ENCODE results near the gene SEMA3C. TPM values are rescaled to one million over a fixed set of nuclear protein-coding genes. Genes with fewer than 3 reads are reported as not detected.
A peak's percentile ranks its signal among the peaks of the same experiment; 100 is the strongest.

The SEMA3C gene
- total and polyA plus RNA-seq, 2 experiments from 2014 or later, result 15.5 to 53.5 TPM

DNA sequence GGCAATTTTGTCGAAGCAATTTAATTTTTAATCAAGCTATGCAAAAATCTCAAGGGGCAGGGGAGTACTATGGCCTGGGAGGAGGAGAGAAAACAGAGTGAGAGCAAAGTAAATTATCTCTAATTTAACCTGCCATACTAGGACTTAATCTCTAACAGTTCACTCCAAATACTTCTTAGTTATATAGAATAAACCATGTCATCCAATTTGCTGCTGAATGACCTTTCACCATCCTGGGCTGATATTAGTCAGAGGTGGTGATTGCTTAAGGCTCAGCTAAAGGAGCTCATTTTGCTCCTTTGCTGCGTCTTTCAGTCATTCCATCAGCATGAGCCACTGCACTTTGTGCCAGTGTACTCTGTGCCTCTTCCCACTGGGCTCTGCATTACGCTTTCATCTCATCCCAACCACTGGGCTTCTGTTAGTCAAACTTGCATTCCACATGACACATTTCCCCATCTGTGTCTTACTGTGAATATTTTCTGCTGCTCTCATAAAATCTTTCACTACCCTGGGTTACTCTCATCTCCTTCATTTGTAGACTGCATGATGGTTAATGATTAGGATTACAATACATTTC lies 196.1 kb downstream of the SEMA3C start:
- no peak overlapping the region for H3K4me3 ChIP-seq
- no peaks in the 10 kb centered on the region for H3K27me3 ChIP-seq
- no peaks in the 10 kb centered on the region for H3K9me3 ChIP-seq (ENCODE audit: low read depth)
- no peaks in the 10 kb centered on the region for H3K36me3 ChIP-seq
- TF ChIP-seq, protein P1, sequence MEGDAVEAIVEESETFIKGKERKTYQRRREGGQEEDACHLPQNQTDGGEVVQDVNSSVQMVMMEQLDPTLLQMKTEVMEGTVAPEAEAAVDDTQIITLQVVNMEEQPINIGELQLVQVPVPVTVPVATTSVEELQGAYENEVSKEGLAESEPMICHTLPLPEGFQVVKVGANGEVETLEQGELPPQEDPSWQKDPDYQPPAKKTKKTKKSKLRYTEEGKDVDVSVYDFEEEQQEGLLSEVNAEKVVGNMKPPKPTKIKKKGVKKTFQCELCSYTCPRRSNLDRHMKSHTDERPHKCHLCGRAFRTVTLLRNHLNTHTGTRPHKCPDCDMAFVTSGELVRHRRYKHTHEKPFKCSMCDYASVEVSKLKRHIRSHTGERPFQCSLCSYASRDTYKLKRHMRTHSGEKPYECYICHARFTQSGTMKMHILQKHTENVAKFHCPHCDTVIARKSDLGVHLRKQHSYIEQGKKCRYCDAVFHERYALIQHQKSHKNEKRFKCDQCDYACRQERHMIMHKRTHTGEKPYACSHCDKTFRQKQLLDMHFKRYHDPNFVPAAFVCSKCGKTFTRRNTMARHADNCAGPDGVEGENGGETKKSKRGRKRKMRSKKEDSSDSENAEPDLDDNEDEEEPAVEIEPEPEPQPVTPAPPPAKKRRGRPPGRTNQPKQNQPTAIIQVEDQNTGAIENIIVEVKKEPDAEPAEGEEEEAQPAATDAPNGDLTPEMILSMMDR (IDR thresholded peaks at IDR 0.05; ENCODE audit: low read depth, low read length), result no peak
- no peak overlapping the region for H3K27ac ChIP-seq
- peaks cover 14% of the 10 kb centered on the region for H3K4me1 ChIP-seq (ENCODE audit: low read depth)
- peak; percentile 6 to 98 for DNase-seq (ENCODE audit: low read depth in 1 of 2, low spot score in 1 of 2)

DNA sequence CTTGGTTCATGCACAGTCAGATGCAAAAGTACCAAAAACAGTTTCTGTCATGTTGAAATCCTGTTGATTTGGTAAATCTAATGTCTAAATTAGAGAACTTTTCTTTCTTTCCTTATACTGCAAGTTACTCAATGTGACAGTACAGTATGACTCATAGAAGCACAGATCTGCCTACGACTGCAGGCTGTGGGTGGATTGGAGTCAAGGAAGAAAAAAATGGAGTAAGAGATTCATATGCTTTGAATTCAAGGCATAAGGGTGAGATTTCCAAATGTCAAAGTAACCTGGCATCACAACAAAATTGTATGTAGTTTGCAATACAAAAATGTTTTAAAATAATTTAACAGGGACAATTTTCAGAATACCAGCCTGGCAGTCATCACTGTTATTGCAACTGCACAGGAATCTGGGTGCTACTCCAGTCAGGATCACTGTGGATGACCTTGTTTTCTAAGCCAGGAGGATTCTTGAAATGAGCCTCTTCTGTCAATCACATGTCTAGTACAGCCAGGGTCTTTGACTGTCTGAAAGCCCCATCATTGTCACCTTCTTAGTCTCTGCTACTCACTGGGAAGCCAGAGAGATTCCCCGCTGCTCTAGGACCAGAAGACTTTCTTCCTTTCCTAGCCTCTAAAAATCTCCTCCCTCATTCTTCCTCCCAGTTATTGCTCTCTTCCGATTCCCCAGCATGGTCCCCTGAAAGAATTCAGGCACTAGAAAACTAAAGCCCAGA lies 196.8 kb downstream of the SEMA3C start:
- Histone ChIP-seq H3K4me1 (ENCODE audit: low read depth) (peaks cover 14% of the 10 kb centered on the region), H3K27ac (no peak overlapping the region), H3K36me3 (no peaks in the 10 kb centered on the region), H3K4me3 (no peak overlapping the region), H3K9me3 (ENCODE audit: low read depth) (no peaks in the 10 kb centered on the region), H3K27me3 (no peaks in the 10 kb centered on the region)
- TF ChIP-seq, protein P1 (IDR thresholded peaks at IDR 0.05; ENCODE audit: low read depth, low read length), result no peak
- DNase-seq (ENCODE audit: low read depth in 1 of 2, low spot score in 1 of 2), result peak in 1 of 2 donors; percentile 87

DNA sequence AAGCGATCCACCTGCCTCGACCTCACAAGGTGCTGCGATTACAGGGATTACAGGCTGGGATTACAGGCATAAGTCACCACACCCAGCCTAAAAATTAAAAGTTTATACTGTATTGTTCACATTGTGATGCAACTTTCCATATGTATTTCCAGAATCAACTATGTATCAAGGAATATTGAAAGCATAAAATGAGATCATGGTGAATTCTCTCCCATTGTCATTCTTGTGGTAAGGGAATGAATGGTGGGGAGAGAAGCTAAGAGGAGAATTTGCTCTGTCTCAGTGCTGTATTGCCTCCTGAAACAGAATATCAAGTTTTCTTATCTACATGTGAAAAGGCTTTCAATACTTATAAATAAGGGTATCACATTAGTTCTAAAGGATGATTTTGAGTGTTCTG lies 198.7 kb downstream of the SEMA3C start:
- Histone ChIP-seq H3K4me3 (no peak overlapping the region), H3K4me1 (ENCODE audit: low read depth) (peaks cover 14% of the 10 kb centered on the region), H3K36me3 (no peaks in the 10 kb centered on the region), H3K27me3 (no peaks in the 10 kb centered on the region), H3K9me3 (ENCODE audit: low read depth) (no peaks in the 10 kb centered on the region), H3K27ac (no peak overlapping the region)
- no peak for DNase-seq (ENCODE audit: low read depth in 1 of 2, low spot score in 1 of 2)
- TF ChIP-seq, protein P1 (IDR thresholded peaks at IDR 0.05; ENCODE audit: low read depth, low read length), result no peak

DNA sequence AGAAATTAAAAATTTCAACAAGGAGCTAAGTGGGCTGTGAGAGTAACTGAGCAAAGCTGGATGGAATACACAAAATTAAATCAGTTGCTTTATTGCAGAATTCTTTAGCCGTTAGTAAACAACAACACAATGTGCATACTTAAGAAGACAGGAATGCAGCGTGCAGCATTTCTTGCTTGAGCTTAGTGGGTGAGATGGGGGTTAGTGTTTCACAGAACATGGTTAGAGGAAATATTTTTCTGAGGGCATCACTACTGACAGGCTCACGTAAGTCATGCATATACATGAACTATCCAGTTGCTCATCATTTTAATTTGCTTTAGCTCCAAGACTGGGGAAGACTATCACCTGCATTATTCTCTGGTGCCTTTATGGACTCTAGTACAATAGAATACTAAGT lies 199.6 kb downstream of the SEMA3C start:
- DNase-seq (ENCODE audit: low read depth in 1 of 2, low spot score in 1 of 2), result no peak
- no peak overlapping the region for H3K27ac ChIP-seq
- TF ChIP-seq, protein P1 (IDR thresholded peaks at IDR 0.05; ENCODE audit: low read depth, low read length), result no peak
- H3K9me3 ChIP-seq (ENCODE audit: low read depth), result no peaks in the 10 kb centered on the region
- no peaks in the 10 kb centered on the region for H3K36me3 ChIP-seq
- no peaks in the 10 kb centered on the region for H3K27me3 ChIP-seq
- no peak overlapping the region for H3K4me3 ChIP-seq
- H3K4me1 ChIP-seq (ENCODE audit: low read depth), result peaks cover 14% of the 10 kb centered on the region

DNA sequence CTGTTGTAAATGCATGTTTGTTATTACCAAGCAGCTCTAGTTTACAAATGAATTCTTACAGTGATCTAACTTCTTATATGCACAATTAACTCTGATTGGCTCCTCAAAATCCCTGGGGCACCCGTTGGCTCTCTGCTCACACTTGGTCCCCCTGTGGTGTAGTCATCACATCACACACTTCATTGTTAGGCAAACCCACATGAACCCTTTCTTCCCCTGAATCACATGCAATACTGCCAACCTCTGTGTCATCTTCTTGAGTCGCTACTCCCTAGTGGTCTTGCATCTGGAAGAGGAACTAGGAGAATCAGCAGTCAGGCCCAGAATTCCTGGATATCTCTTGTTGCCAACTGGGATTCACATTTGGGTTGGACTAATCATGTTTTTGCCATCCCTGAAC lies 207.3 kb downstream of the SEMA3C start:
- DNase-seq (ENCODE audit: low read depth in 1 of 2, low spot score in 1 of 2), result peak in 1 of 2 donors; percentile 29
- Histone ChIP-seq H3K4me1 (ENCODE audit: low read depth) (no peaks in the 10 kb centered on the region), H3K27ac (no peak overlapping the region), H3K27me3 (no peaks in the 10 kb centered on the region), H3K4me3 (no peak overlapping the region), H3K36me3 (no peaks in the 10 kb centered on the region), H3K9me3 (ENCODE audit: low read depth) (no peaks in the 10 kb centered on the region)
- TF ChIP-seq, protein P1 (IDR thresholded peaks at IDR 0.05; ENCODE audit: low read depth, low read length), result no peak
